ENCODE data around the gene EXTL1.

Gene EXTL1

DNA sequence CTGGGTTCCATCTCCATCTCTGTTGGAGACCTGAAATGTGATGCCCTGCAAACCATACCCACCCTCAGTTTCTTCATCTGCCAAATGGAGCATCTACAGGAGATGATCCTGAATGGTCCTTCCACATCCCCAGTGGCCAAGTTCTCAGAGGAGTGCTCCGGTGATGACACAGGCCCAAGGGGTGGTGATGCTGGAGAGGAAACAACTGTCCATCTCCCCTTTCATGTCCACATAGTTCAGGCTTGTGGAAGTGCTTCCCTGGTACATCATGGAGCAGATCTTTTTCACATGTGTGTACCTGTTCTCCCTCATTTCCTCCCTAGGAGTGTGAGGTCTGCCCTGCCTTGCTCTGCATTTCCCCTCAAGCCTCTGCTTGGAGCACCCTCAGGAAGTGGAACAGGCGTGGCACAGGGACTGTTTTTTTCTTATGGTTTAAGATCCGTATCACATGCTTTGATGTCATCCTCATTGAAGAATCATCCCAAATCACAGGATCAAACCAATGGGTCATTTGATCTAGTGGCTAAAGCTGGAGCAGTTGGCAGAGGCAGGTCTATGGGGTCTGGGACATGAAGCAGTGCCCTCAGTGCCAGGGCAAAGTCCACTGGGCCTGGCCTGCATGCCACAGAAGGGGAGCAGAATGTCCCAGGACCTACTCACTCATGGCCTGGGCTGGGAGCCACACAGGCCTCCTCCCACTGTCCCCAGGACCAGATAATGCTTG lies 54.0 kb downstream of the EXTL1 start:
- DNase-seq, result no peak

DNA sequence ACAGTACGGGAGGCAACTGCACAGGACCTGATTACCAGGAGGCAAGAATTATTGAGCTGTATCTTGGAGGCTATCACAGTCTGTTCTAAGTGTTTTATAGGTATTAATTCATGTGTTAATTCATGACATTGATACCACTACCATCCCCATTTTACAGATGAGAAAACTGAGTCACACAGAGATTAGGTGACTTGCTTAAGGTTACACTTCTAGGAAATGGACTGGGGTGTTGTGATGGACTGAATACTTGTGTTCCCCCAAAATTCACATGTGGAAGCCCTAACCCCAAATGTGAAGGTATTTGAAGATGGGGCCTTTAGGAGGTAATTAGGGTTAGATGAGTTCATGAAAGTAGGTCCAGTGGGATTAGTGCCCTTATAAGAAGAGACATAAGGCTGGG lies 55.9 kb downstream of the EXTL1 start:
- DNase-seq, result no peak

DNA sequence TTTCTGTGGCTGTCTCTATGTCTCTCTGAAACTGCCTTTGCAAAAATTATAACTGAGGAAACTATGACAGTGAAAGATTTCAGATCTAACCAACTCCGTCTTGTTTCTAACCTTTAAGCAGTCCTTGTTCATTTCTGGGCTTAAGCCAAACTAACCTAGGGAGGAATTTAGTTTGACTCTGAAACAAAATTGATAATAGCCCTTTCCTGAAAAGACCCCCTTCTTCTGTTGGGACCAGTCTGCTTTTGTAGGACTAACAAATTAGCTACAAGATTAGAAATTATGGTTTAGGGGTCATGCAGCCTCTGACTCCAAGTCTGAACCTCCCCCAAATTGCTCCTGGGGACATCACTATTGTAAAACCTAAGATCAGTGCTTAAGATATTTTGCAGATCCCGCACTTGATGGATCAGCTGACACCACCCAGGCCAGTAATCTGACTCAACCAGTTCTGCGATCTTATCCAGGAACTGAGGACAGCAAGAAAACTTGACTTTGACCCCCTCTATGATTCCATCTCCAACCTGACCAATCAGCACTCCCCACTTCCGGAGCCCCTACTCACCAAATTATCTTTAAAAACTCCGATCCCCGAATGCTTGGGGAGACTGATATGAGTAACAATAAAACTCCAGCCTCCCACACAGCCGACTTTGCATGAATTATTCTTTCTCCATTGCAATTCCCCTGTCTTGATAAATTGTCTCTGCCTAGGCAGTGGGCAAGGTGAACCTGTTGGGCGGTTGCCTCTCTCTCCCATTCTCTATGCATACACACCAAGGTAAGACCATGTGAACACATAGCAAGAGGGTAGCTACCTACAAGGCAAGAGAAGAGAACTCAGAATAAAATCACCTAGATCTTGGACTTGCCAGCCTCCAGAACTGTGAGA lies 57.0 kb downstream of the EXTL1 start:
- no peak for DNase-seq

DNA sequence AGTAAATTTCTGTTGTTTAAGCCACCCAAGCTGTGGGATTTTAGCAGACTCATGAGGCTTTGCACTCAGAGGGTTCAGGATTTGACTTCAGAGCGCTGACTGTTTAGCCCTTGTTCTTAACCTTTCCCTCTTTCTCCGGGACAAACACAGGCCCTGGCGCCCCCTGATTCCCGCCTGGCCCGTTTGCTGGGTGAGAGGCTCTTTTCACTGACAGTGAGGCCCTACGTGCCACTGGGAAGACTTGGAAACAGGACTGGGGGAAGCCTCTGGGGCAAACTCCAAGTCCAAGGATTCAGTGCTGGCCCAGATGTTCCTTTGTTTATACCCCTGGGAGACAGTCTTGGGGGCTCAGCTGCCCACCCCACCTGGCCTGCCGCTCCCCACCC lies 57.6 kb downstream of the EXTL1 start:
- DNase-seq, result no peak

DNA sequence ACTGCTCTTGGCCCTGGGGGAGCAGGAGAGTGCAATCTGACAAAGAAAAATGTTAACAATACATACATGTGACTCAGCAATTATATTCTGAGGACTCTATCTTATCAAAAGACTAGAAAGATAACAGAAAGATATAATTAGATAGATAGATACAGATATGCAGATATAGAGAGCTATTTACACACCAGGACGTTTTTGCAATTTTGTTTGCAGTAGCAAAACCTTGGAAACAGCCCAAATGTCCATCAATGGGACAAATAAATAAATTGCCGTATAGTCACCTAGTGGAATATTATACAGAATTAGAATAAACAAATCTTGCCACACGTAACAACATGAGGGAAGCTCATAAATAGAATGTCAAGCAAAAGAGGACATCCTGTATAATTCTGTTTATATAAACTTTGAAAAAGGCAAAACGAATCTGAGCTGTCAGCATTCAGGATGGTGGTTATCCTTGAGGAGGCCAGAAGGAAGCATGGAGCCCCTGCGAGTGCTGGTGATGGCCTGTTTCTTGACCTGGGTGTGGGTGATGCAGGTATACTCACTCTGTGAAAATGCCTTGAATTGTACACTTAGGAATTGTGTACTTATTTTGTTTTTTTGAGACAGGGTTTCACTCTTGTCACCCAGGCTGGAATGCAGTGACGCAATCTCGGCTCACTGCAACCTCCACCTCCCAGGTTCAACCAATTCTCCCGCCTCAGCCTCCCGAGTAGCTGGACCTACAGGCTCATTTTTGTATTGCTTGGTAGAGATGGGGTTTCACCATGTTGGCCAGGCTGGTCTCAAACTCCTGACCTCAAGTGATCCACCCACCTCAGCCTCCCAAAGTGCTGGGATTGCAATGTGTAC lies 58.6 kb downstream of the EXTL1 start:
- DNase-seq, result no peak

DNA sequence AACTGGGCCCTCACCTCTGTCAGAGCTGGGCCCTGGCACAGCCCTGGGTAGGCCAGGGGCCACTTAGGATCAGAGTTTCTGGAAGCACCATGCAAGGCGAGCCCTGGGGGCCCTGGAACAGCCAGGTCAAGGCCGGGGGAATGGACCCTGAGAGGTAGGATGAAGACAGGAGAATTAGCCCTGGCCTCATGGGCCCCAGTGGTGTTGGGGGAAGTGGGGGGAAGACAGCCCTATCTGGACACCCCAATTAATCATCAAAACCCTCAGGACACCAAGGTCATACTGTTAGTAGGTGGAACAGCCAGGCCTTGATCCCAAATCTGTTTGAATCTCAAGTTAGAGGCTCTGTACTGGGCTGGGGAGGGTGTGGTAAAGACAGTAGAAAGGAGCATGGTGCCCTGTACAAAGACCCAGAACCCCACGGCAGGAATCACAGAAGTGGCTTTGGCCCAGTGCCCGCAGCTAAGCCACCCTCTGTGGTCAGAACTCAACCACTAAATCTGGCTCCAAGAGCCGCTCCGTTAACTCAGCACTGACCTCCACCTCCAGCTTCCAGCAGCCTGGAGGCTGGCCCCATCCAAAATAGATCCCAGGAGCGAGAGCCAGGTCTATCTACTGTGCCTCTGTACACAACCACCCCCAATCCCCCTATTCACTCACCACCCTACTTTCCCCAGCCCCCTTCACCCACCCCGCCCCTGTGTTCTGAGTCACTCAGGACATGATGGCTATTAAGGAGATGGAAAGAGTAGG lies 59.9 kb downstream of the EXTL1 start:
- DNase-seq, result no peak

DNA sequence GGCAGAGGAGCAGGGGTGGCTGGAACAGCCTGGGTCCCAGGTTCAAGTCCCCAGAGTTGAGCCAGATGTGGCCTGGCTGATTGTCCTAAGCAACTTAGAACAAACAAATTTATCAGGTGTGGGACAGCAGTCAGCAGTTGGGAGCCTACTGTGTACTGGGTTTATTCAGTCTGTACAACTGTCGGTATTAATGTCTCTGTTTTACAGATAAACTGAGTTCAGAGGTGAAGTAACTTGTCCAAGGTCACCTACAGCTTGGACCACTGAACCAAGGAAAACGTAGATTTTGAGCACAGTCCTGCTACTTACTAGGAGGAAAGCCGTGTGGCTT lies 60.4 kb downstream of the EXTL1 start:
- DNase-seq, result no peak

DNA sequence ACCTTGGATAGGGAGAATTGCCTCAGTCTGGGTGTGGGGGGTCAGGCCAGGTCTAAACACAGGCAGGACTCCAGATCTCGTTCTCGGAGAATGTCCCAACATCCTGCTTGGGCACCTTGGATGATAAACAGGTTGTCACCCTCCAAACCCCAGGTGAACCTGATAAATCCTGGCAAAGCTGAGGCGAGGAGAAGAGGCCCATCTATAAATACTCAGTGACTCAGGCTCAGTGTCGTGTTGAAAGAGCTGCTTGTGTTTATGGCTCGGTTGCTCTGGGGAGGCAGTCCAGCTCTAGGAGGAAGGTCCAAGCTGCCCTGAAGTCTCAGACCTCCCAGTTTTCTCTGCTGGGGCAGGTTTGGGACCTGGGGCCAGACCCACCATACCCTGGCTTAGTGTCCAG lies 61.6 kb downstream of the EXTL1 start:
- DNase-seq, result no peak

DNA sequence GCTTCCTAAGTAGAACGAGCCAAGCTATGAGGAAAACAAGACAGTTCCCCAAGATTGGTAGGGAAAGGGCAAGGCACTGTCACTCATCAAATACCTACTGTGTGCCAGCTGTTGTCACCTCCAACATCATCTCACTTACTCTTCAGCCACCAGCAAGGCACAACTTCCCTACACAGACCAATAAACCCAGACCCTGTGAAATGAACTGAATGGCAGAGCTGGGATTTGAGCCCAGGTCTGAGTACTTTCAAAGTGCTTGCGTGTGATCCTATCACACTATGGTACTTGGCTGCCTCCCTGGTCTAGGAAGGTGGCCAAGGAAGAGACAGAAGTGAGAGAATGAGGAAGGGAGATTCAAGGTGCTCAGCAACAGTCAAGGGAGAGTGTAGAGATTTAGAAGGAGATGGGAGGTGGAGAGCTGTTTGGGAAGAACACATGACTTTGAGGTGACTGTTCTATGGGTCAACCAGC lies 62.6 kb downstream of the EXTL1 start:
- DNase-seq, result no peak

DNA sequence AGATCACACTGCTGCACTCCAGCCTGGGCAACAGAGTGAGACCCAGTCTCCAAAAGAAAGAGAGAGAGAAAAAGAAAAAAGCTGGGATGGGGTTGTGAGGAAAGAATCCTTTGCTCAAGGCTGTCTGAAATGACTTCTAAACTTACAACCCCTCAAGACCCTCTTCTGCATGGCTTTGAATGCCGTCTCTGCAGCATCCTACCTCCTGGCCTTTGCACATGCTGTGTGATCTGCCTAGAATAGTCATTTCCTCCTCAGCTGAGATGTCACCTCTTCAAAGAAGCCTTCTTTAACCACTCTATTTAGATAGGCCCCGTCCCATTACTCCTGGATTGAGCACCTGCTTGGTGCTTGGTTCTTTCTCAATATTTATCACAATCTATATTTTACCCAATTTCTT lies 63.3 kb downstream of the EXTL1 start:
- DNase-seq, result no peak
